ENCODE measurements around the gene CERS6. TPM values are rescaled to one million over a fixed set of nuclear protein-coding genes. Genes with fewer than 3 reads are reported as not detected.
A peak's percentile ranks its signal among the peaks of the same experiment; 100 is the strongest.
"Not testable (repeated sequence)": the region's sequence is repeated elsewhere in the genome, so short reads cannot be mapped to it uniquely, and the experiment has no call there.

Gene CERS6
- 25.2 TPM for total RNA-seq (2013)
- polyA plus RNA-seq (10 to 100 TPM in 2 of 3 donors, 1 to 10 TPM in 1; 7.6 to 17.7 (median 15.6) TPM), polyA minus RNA-seq (12.2 and 16.3 TPM in 2 replicates), total RNA-seq (39.0 to 130 (median 108) reads per million in 11 experiments)

GRCh38 chr2:168455645-168456520 is at the start of gene CERS6:
CERS6 (plus strand) TSS chr2:168456272; CDS start chr2:168456449, 177 bp downstream.
- under 1% methylated on average over 68 of the region's 72 CpGs for WGBS (ENCODE audit: insufficient coverage)
- Mint-ChIP-seq H3K4me3 (no peak within 1 kb of the TSS), H3K27ac (peak within 1 kb of the TSS in 6 of 7 donors; percentile 72 to 82 (median 78)), H3K36me3 (peaks cover 0 to 4% of the 10 kb centered on the region in 2 donors), H3K4me1 (peaks cover 32% of the 10 kb centered on the region), H3K9me3 (no peaks in the 10 kb centered on the region), H3K27me3 (ENCODE audit: low read depth in 3 of 3) (no peaks in the 10 kb centered on the region)
- H3K4me3 ChIP-seq (replicated peaks in 1 of 3; ENCODE audit: low read depth in 2 of 3, low read length in 3 of 3): peak within 1 kb of the TSS; percentile 84 to 95 (median 93)
- no peaks in the 10 kb centered on the region for H3K36me3 ChIP-seq (replicated peaks in 1 of 2; ENCODE audit: control insufficient read depth in 1 of 2, insufficient read depth in 2 of 2, low read length in 2 of 2)
- peak within 1 kb of the TSS; percentile 94 for H3K4me2 ChIP-seq (replicated peaks; ENCODE audit: extremely low read depth, low read length, poor library complexity, severe bottlenecking)
- H4K20me1 ChIP-seq (ENCODE audit: insufficient read depth, low read length): peaks cover 31% of the 10 kb centered on the region
- H3K27ac ChIP-seq (ENCODE audit: low read depth in 1 of 2, low read length in 2 of 2): peak within 1 kb of the TSS; percentile 85 to 87
- peaks cover 47% of the 10 kb centered on the region for H3K79me2 ChIP-seq (ENCODE audit: insufficient read depth, low read length)
- H3K4me1 ChIP-seq (ENCODE audit: control insufficient read depth in 1 of 2, insufficient read depth in 2 of 2, low read length in 2 of 2): peaks cover 27 to 36% of the 10 kb centered on the region in 2 donors
- DNase-seq: peak; percentile 87 to 90 (median 88)
- TF ChIP-seq, protein P1, sequence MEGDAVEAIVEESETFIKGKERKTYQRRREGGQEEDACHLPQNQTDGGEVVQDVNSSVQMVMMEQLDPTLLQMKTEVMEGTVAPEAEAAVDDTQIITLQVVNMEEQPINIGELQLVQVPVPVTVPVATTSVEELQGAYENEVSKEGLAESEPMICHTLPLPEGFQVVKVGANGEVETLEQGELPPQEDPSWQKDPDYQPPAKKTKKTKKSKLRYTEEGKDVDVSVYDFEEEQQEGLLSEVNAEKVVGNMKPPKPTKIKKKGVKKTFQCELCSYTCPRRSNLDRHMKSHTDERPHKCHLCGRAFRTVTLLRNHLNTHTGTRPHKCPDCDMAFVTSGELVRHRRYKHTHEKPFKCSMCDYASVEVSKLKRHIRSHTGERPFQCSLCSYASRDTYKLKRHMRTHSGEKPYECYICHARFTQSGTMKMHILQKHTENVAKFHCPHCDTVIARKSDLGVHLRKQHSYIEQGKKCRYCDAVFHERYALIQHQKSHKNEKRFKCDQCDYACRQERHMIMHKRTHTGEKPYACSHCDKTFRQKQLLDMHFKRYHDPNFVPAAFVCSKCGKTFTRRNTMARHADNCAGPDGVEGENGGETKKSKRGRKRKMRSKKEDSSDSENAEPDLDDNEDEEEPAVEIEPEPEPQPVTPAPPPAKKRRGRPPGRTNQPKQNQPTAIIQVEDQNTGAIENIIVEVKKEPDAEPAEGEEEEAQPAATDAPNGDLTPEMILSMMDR (IDR thresholded peaks at IDR 0.05): no peak
- H3K27me3 ChIP-seq (ENCODE audit: control insufficient read depth in 2 of 2, insufficient read depth in 2 of 2, low read length in 2 of 2): no peaks in the 10 kb centered on the region
- peak within 1 kb of the TSS; percentile 87 for H2AFZ ChIP-seq (ENCODE audit: insufficient read depth, low read depth, low read length, poor library complexity, severe bottlenecking)
- intact Hi-C loops (cut with micrococcal nuclease): loop anchor here in 1 of 2 donors (5.0 kb wide), 1 partner anchor 36 kb away; no protein-coding TSS in a partner anchor
- H3K9me3 ChIP-seq (replicated peaks in 1 of 2; ENCODE audit: control insufficient read depth in 1 of 2, insufficient read depth in 1 of 2, low read length in 2 of 2): no peaks in the 10 kb centered on the region
- H3K9ac ChIP-seq (ENCODE audit: insufficient read depth, low read length, poor library complexity, severe bottlenecking): peak within 1 kb of the TSS; percentile 72

- H3K9ac ChIP-seq (ENCODE audit: insufficient read depth, low read length, poor library complexity, severe bottlenecking); H3K27ac ChIP-seq (ENCODE audit: low read depth in 1 of 2, low read length in 2 of 2); H3K36me3 ChIP-seq (replicated peaks in 1 of 2; ENCODE audit: control insufficient read depth in 1 of 2, insufficient read depth in 2 of 2, low read length in 2 of 2); H3K4me3 ChIP-seq (replicated peaks in 1 of 3; ENCODE audit: low read depth in 2 of 3, low read length in 3 of 3); H3K27me3 Mint-ChIP-seq (ENCODE audit: low read depth in 3 of 3); H3K4me2 ChIP-seq (replicated peaks; ENCODE audit: extremely low read depth, low read length, poor library complexity, severe bottlenecking); H3K36me3 Mint-ChIP-seq; H4K20me1 ChIP-seq (ENCODE audit: insufficient read depth, low read length); H3K4me3 Mint-ChIP-seq; intact Hi-C loops (cut with micrococcal nuclease); H3K79me2 ChIP-seq (ENCODE audit: insufficient read depth, low read length); H3K27me3 ChIP-seq (ENCODE audit: control insufficient read depth in 2 of 2, insufficient read depth in 2 of 2, low read length in 2 of 2); H3K27ac Mint-ChIP-seq; H3K4me1 ChIP-seq (ENCODE audit: control insufficient read depth in 1 of 2, insufficient read depth in 2 of 2, low read length in 2 of 2); H3K4me1 Mint-ChIP-seq; H2AFZ ChIP-seq (ENCODE audit: insufficient read depth, low read depth, low read length, poor library complexity, severe bottlenecking); DNase-seq: not testable (repeated sequence)
- H3K9me3 Mint-ChIP-seq: peaks cover 15 to 38% (median 23%) of the 10 kb centered on the region in 7 donors
- WGBS (ENCODE audit: insufficient coverage): 88% methylated on average over 5 of the region's 5 CpGs
- peaks cover 8 to 17% of the 10 kb centered on the region in 2 donors for H3K9me3 ChIP-seq (replicated peaks in 1 of 2; ENCODE audit: control insufficient read depth in 1 of 2, insufficient read depth in 1 of 2, low read length in 2 of 2)
Measured at GRCh38 chr2:168412301-168412700, 43.8 kb upstream of the CERS6 start.

GRCh38 chr2:168413101-168413500 is 43.0 kb upstream of the CERS6 start:
- H3K27ac Mint-ChIP-seq; H3K27ac ChIP-seq (ENCODE audit: low read depth in 1 of 2, low read length in 2 of 2); DNase-seq; H3K4me3 ChIP-seq (replicated peaks in 1 of 3; ENCODE audit: low read depth in 2 of 3, low read length in 3 of 3); H3K9ac ChIP-seq (ENCODE audit: insufficient read depth, low read length, poor library complexity, severe bottlenecking); H2AFZ ChIP-seq (ENCODE audit: insufficient read depth, low read depth, low read length, poor library complexity, severe bottlenecking); H3K4me3 Mint-ChIP-seq; H3K4me2 ChIP-seq (replicated peaks; ENCODE audit: extremely low read depth, low read length, poor library complexity, severe bottlenecking); H3K27me3 ChIP-seq (ENCODE audit: control insufficient read depth in 2 of 2, insufficient read depth in 2 of 2, low read length in 2 of 2); H3K4me1 Mint-ChIP-seq; intact Hi-C loops (cut with micrococcal nuclease); H3K36me3 ChIP-seq (replicated peaks in 1 of 2; ENCODE audit: control insufficient read depth in 1 of 2, insufficient read depth in 2 of 2, low read length in 2 of 2); H4K20me1 ChIP-seq (ENCODE audit: insufficient read depth, low read length); H3K79me2 ChIP-seq (ENCODE audit: insufficient read depth, low read length); H3K4me1 ChIP-seq (ENCODE audit: control insufficient read depth in 1 of 2, insufficient read depth in 2 of 2, low read length in 2 of 2); H3K36me3 Mint-ChIP-seq; H3K27me3 Mint-ChIP-seq (ENCODE audit: low read depth in 3 of 3): not testable (repeated sequence)
- no CpG with 5 or more reads among the region's 3 CpGs for WGBS (ENCODE audit: insufficient coverage)
- H3K9me3 Mint-ChIP-seq: peaks cover 13 to 36% (median 20%) of the 10 kb centered on the region in 7 donors
- peaks cover 8 to 14% of the 10 kb centered on the region in 2 donors for H3K9me3 ChIP-seq (replicated peaks in 1 of 2; ENCODE audit: control insufficient read depth in 1 of 2, insufficient read depth in 1 of 2, low read length in 2 of 2)
